ENCODE data around the gene XPO1.
"Not testable (repeated sequence)": the region's sequence is repeated elsewhere in the genome, so short reads cannot be mapped to it uniquely, and the experiment has no call there.

The XPO1 gene

DNA sequence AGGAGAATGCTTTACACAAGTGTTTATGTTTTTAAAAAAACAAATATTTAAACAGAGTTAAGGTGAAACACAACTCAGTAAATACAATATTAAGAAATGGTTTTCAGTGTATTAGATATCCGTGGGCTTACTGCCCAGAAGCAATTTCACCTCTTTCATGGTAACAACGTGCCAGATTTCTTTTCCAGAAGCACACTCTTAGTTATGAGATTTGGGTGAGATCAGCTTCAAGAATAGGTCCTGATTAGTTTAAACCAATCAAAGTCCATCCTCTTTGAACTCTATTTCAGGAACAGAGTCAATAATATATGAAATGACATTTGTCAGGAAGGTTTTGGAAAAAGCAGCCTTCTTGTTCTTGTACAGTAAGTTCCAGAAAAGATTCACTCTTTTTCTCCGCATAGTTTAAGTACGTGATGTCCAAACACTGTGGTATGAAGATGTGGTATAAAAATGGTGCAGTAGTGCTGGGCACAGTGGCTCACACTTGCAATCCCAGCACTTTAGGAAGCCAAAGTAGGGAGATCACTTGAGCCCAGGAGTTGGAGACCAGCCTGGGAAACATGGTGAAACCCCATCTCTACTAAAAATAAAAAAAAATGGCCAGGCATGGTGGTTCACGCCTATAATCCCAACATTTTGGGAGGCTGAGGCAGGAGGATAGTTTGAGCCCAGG lies 81.9 kb downstream of the XPO1 start:
- no peak for DNase-seq (ENCODE audit: extremely low read depth, low read depth)
- H3K4me3 ChIP-seq (replicated peaks; ENCODE audit: low read depth, low read length) = no peak overlapping the region
- TF ChIP-seq CTCF (IDR thresholded peaks at IDR 0.05; ENCODE audit: low read depth, low read length, missing control alignments) = no peak

DNA sequence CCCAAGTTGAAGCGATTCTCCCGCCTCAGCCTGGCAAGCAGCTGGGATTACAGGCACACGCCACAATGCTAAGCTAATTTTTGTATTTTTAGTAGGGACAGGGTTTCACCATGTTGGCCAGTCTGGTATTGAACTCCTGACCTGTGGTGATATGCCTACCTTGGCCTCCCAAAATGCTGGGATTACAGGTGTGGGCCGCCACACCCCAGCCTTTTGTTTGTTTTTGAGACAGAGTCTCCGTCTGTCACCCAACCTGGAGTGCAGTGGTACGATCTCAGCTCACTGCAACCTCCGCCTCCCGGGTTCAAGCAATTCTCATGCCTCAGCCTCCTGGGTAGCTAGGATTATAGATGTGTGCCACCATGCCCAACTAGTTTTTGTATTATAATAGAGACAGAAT lies 83.2 kb downstream of the XPO1 start:
- DNase-seq (ENCODE audit: extremely low read depth, low read depth); H3K4me3 ChIP-seq (replicated peaks; ENCODE audit: low read depth, low read length): not testable (repeated sequence)

DNA sequence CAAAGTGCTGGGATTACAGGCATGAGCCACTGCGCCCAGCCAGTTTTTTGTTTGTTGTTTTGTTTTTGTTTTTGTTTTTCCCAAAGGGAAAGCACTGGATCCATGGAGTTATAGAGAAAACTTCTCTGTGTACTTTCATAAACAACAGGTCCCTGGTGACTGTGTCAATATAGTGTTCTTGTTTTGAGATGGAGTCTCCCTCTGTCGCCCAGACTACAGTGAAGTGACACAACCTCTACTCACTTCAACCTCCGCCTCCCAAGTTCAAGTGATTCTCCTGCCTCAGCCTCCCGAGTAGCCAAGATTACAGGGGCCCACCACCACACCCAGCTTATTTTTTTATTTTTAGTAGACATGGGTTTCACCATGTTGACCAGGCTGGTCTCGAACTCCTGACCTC lies 83.8 kb downstream of the XPO1 start:
- TF ChIP-seq CTCF (IDR thresholded peaks at IDR 0.05; ENCODE audit: low read depth, low read length, missing control alignments) = no peak
- no peak for DNase-seq (ENCODE audit: extremely low read depth, low read depth)
- H3K4me3 ChIP-seq (replicated peaks; ENCODE audit: low read depth, low read length) = no peak overlapping the region

DNA sequence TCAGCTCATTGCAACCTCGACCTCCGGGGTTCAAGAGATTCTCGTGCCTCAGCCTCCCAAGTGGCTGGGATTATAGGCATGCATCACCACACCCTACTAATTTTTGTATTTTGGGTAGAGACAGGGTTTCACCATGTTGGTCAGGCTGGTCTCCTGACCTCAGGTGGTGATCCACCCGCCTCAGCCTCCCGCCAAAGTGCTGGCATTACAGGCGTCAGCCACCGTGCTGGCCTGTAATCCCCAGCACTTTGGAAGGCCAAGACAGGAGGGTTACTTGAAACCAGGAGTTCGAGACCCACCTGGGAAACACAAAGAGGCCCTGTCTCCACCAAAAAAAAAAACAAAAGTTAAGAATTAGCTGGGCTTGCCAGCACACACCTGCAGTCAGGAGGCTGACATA lies 85.8 kb downstream of the XPO1 start:
- no peak for DNase-seq (ENCODE audit: extremely low read depth, low read depth)
- no peak for TF ChIP-seq CTCF (IDR thresholded peaks at IDR 0.05; ENCODE audit: low read depth, low read length, missing control alignments)
- no peak overlapping the region for H3K4me3 ChIP-seq (replicated peaks; ENCODE audit: low read depth, low read length)

GRCh38 chr2:61451178-61451577 lies 87.0 kb downstream of the XPO1 start:
- no peak overlapping the region for H3K4me3 ChIP-seq (replicated peaks; ENCODE audit: low read depth, low read length)
- no peak for TF ChIP-seq CTCF (IDR thresholded peaks at IDR 0.05; ENCODE audit: low read depth, low read length, missing control alignments)
- DNase-seq (ENCODE audit: extremely low read depth, low read depth) = no peak

- H3K4me3 ChIP-seq (replicated peaks; ENCODE audit: low read depth, low read length) = no peak overlapping the region
- TF ChIP-seq CTCF (IDR thresholded peaks at IDR 0.05; ENCODE audit: low read depth, low read length, missing control alignments) = no peak
- no peak for DNase-seq (ENCODE audit: extremely low read depth, low read depth)
Measured at GRCh38 chr2:61450144-61450543, 88.0 kb downstream of the XPO1 start.

- DNase-seq (ENCODE audit: extremely low read depth, low read depth) = no peak
- no peak for TF ChIP-seq CTCF (IDR thresholded peaks at IDR 0.05; ENCODE audit: low read depth, low read length, missing control alignments)
Measured at GRCh38 chr2:61448229-61448628, 89.9 kb downstream of the XPO1 start.

GRCh38 chr2:61446971-61447370 lies 91.2 kb downstream of the XPO1 start:
- H3K4me3 ChIP-seq (replicated peaks; ENCODE audit: low read depth, low read length); DNase-seq (ENCODE audit: extremely low read depth, low read depth): not testable (repeated sequence)

More at GRCh38 chr2:61448229-61448628, 89.9 kb downstream of the XPO1 start:
- H3K4me3 ChIP-seq (replicated peaks; ENCODE audit: low read depth, low read length) = no peak overlapping the region
